ENCODE results near the gene PGF. TPM values are rescaled to one million over a fixed set of nuclear protein-coding genes. Genes with fewer than 3 reads are reported as not detected.
A peak's percentile ranks its signal among the peaks of the same experiment; 100 is the strongest.

Gene PGF
- total and polyA plus RNA-seq, 4 donors, result 0.61 to 4.5 (median 1.8) TPM

GRCh38 chr14:74905595-74906142 lies 49.7 kb downstream of the PGF start (continued):
- TF ChIP-seq ZBTB33 (IDR thresholded peaks at IDR 0.05) (no peak), EGR1 (IDR thresholded peaks at IDR 0.05; ENCODE audit: low read depth in 2 of 2) (no peak), CTCF (IDR thresholded peaks at IDR 0.05; ENCODE audit: low read depth, low read length, missing input control) (peak; percentile 92), HNF4G (IDR thresholded peaks at IDR 0.05) (no peak), FOXA1 (IDR thresholded peaks at IDR 0.05) (no peak), RXRA (IDR thresholded peaks at IDR 0.05) (no peak), FOXA2 (IDR thresholded peaks at IDR 0.05) (no peak), YY1 (IDR thresholded peaks at IDR 0.05) (no peak), SP1 (IDR thresholded peaks at IDR 0.05) (no peak), NR2F2 (IDR thresholded peaks at IDR 0.05) (no peak)

GRCh38 chr14:74904635-74905503 lies 50.5 kb downstream of the PGF start:
- H3K27ac ChIP-seq (ENCODE audit: low read depth in 1 of 2, low read length in 2 of 2), result no peak overlapping the region
- TF ChIP-seq GABPA (IDR thresholded peaks at IDR 0.05 in 1 of 2, conservative IDR thresholded peaks at IDR 0.05 in 1 of 2) (no peak), HNF4G (IDR thresholded peaks at IDR 0.05) (no peak), FOXA1 (IDR thresholded peaks at IDR 0.05) (no peak), SP1 (IDR thresholded peaks at IDR 0.05) (no peak), NR2F2 (IDR thresholded peaks at IDR 0.05) (no peak), YY1 (IDR thresholded peaks at IDR 0.05) (no peak), RAD21 (IDR thresholded peaks at IDR 0.05) (no peak), HNF4A (conservative IDR thresholded peaks at IDR 0.05) (no peak), JUND (IDR thresholded peaks at IDR 0.05) (no peak), FOXA2 (IDR thresholded peaks at IDR 0.05) (no peak), RXRA (IDR thresholded peaks at IDR 0.05) (no peak), EGR1 (IDR thresholded peaks at IDR 0.05; ENCODE audit: low read depth in 2 of 2) (no peak)
- peaks cover 6 to 47% (median 33%) of the 10 kb centered on the region in 4 donors for H3K36me3 ChIP-seq (ENCODE audit: control insufficient read depth in 4 of 4, insufficient read depth in 3 of 4, low read depth in 1 of 4, low read length in 3 of 4)
- WGBS, result 84% methylated on average over 6 of the region's 6 CpGs
- no peak overlapping the region for H3K9ac ChIP-seq (ENCODE audit: low read depth in 1 of 2, low read length in 2 of 2)
- no peaks in the 10 kb centered on the region for H3K4me1 ChIP-seq (ENCODE audit: control insufficient read depth in 4 of 4, insufficient read depth in 4 of 4, low read length in 3 of 4)
- H3K9me3 ChIP-seq (ENCODE audit: control insufficient read depth in 4 of 4, low read length in 3 of 4), result no peaks in the 10 kb centered on the region
- H3K4me3 ChIP-seq (ENCODE audit: low read depth in 1 of 3, low read length in 3 of 3), result no peak overlapping the region
- no peaks in the 10 kb centered on the region for H3K27me3 ChIP-seq (ENCODE audit: control insufficient read depth in 4 of 4, insufficient read depth in 4 of 4, low read length in 3 of 4)
- no peak for DNase-seq (ENCODE audit: low spot score)

- Histone ChIP-seq H3K27ac (ENCODE audit: low read depth in 1 of 2, low read length in 2 of 2) (no peak overlapping the region), H3K4me1 (ENCODE audit: control insufficient read depth in 4 of 4, insufficient read depth in 4 of 4, low read length in 3 of 4) (peaks cover 2 to 9% (median 8%) of the 10 kb centered on the region in 4 donors), H3K4me3 (ENCODE audit: low read depth in 1 of 3, low read length in 3 of 3) (no peak overlapping the region), H3K27me3 (ENCODE audit: control insufficient read depth in 4 of 4, insufficient read depth in 4 of 4, low read length in 3 of 4) (no peaks in the 10 kb centered on the region), H3K36me3 (ENCODE audit: control insufficient read depth in 4 of 4, insufficient read depth in 3 of 4, low read depth in 1 of 4, low read length in 3 of 4) (peaks cover 6 to 63% (median 39%) of the 10 kb centered on the region in 4 donors), H3K9ac (ENCODE audit: low read depth in 1 of 2, low read length in 2 of 2) (no peak overlapping the region), H3K9me3 (ENCODE audit: control insufficient read depth in 4 of 4, low read length in 3 of 4) (no peaks in the 10 kb centered on the region)
- WGBS, result 80% methylated on average over 10 of the region's 10 CpGs
- no peak for TF ChIP-seq GABPA (IDR thresholded peaks at IDR 0.05 in 1 of 2, conservative IDR thresholded peaks at IDR 0.05 in 1 of 2)
- TF ChIP-seq ATF3 (IDR thresholded peaks at IDR 0.05), result no peak
- no peak for DNase-seq (ENCODE audit: low spot score)
These were observed 52.3 kb downstream of the PGF start for GRCh38 chr14:74902941-74903705.

All from liver (tissue), 9 donors.